ENCODE measurements around the gene SNRK.

SNRK gene

DNA sequence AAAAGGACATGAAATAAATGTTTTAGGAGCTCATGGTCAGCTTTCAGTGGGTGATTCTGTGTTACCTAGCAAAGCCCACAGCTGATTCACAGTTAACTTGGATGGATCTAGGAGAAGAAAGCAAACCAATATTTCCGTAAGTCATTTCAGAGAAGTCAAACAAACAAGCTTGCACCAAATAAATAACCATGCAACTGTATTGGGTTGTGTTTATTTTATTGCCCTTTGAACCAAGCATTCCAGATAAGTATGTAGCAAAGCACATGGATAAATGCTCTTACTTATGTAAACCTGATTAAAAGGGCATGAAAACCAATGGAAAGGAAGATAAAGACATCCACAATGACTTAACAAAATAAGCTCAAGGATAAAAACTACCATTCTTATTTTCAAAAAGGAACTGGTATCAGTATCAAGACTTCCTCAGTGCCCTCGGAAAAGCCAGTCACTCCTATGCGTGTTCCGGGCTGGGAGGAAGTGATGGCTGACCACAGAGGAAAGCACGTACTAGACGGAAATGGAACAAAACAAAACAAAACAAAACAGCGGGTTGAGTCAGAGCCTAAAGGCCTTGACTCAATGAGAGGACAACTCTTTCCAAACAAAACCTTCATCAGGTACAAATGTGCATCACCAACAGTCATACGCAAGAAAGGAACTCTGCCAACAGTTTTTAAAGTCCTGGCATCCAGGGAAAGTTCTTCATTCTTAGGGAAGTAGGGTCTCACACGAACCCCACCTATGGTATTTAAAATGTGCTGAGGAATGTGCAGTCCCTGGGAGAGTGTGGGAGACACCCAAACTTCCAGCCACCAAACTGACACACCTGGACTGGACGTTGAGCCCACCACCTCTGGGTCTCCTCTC is 103.3 kb downstream of the SNRK start:
- in situ Hi-C loops (cut with HindIII; ENCODE audit: low sequenced_read_pairs), result no loop called here
- TF ChIP-seq, protein P1, sequence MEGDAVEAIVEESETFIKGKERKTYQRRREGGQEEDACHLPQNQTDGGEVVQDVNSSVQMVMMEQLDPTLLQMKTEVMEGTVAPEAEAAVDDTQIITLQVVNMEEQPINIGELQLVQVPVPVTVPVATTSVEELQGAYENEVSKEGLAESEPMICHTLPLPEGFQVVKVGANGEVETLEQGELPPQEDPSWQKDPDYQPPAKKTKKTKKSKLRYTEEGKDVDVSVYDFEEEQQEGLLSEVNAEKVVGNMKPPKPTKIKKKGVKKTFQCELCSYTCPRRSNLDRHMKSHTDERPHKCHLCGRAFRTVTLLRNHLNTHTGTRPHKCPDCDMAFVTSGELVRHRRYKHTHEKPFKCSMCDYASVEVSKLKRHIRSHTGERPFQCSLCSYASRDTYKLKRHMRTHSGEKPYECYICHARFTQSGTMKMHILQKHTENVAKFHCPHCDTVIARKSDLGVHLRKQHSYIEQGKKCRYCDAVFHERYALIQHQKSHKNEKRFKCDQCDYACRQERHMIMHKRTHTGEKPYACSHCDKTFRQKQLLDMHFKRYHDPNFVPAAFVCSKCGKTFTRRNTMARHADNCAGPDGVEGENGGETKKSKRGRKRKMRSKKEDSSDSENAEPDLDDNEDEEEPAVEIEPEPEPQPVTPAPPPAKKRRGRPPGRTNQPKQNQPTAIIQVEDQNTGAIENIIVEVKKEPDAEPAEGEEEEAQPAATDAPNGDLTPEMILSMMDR (IDR thresholded peaks at IDR 0.05; ENCODE audit: low read depth, low read length), result no peak
- peak; percentile 83 for DNase-seq (ENCODE audit: low read depth, low spot score)
- H3K4me3 ChIP-seq (ENCODE audit: low read depth, low read length), result no peak overlapping the region

DNA sequence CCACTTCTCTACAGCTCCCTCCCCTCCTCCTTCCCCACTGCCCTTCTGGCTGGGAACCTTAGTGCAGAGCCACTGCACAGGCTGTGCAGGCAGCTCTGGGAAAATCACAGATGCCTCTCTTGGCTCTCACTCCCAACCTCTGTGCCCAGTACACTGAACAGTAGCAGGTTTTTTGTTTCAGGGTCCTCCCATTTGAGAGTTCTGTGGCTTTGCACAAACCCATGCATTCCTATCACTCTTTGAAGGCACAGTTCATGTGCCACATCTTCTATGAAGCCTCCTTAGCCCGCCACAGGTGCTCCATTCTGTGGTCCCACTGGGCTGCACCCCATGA is 103.9 kb downstream of the SNRK start:
- in situ Hi-C loops (cut with HindIII; ENCODE audit: low sequenced_read_pairs), result no loop called here
- TF ChIP-seq, protein P1 (IDR thresholded peaks at IDR 0.05; ENCODE audit: low read depth, low read length), result no peak
- H3K4me3 ChIP-seq (ENCODE audit: low read depth, low read length), result no peak overlapping the region
- no peak for DNase-seq (ENCODE audit: low read depth, low spot score)

DNA sequence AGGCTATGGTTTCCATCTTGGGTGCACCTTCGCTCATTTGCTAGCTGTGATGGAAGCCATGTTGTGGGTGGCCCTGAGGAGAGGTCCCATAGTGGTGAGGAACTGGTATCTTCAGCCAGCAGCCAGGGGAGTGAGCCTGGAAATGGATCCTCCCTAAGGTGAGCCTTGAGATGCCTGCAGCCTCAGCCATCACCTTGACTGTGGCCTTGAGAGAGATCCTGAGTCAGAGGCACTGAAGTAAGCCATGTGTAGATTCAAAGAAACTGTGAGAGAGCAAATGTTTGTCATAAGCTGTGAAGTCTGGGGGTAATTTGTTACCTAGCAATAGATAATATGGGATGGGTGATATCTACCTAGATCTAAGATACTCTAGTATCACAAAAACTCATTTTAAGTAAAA is 105.3 kb downstream of the SNRK start:
- in situ Hi-C loops (cut with HindIII; ENCODE audit: low sequenced_read_pairs), result no loop called here
- TF ChIP-seq, protein P1 (IDR thresholded peaks at IDR 0.05; ENCODE audit: low read depth, low read length), result no peak
- H3K4me3 ChIP-seq (ENCODE audit: low read depth, low read length), result no peak overlapping the region
- no peak for DNase-seq (ENCODE audit: low read depth, low spot score)

DNA sequence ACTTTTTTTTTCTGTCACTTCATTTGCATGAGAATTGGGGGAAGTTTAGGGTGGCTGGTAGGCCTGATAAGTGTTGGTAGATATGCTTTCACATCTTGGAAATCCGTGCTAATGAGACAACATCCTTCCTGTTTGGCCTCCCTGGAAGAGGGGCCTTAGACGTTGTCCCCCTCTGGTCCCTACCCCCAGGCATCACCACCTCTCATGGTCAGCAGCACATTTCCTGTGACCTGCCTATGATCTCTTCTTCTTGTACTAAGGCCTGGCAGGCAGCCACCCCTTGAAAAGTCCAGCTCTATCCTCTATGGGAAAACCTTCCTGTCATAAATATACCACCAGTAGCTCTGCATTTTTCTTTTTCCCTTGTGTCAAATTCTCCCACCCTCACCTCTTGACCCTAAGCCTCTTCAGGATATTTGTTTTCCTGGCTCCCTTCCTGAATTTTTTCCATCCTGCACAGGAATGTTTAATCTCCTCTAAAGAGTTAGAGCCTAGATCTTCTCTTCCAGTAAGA is 107.8 kb downstream of the SNRK start:
- peak; percentile 77 for DNase-seq (ENCODE audit: low read depth, low spot score)
- H3K4me3 ChIP-seq (ENCODE audit: low read depth, low read length), result no peak overlapping the region
- TF ChIP-seq, protein P1 (IDR thresholded peaks at IDR 0.05; ENCODE audit: low read depth, low read length), result no peak
- in situ Hi-C loops (cut with HindIII; ENCODE audit: low sequenced_read_pairs), result no loop called here

DNA sequence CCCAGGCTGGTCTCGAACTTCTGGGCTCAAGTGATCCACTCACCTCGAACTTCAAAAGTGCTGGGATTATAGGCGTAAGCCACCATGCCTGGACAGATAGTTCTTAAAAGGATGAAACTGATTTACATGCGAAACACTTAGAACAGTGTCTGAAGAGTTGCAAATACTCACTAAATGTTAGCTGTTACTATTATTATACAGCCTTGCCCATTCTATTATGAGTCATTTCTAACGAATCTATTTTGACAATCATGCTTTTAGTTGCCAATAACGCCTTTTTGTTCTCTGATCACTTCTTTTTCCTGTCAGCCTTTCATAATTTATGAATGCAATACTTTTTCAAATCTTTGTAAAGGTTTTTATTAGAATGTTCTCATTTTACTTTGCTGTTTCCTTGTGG is 112.7 kb downstream of the SNRK start:
- TF ChIP-seq, protein P1 (IDR thresholded peaks at IDR 0.05; ENCODE audit: low read depth, low read length), result no peak
- in situ Hi-C loops (cut with HindIII; ENCODE audit: low sequenced_read_pairs), result no loop called here
- no peak overlapping the region for H3K4me3 ChIP-seq (ENCODE audit: low read depth, low read length)
- no peak for DNase-seq (ENCODE audit: low read depth, low spot score)

DNA sequence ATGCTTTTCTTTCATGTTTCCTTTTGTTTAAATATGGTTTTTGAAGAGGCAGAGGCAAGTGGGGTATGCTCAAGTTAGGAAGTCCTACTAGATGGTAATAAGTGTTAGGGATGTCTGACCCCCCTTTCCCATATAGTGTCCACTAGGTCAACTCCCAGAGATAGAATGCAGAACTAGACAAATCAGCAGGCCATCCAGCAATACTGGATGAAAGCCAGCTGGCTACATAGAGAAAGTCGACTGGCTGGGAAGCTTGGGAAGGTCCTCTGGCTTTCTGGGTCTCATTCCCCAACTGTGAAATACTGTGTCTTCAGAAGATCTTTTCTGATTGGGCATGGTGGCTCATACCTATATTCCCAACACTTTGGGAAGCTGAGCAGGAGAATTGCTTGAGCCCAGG is 113.8 kb downstream of the SNRK start:
- in situ Hi-C loops (cut with HindIII; ENCODE audit: low sequenced_read_pairs), result no loop called here
- no peak for DNase-seq (ENCODE audit: low read depth, low spot score)
- H3K4me3 ChIP-seq (ENCODE audit: low read depth, low read length), result no peak overlapping the region
- TF ChIP-seq, protein P1 (IDR thresholded peaks at IDR 0.05; ENCODE audit: low read depth, low read length), result no peak

All from astrocyte of the spinal cord (primary cell).